Measurements from ENCODE around the gene MAPK8. TPM values are rescaled to one million over a fixed set of nuclear protein-coding genes. Genes with fewer than 3 reads are reported as not detected.

Gene MAPK8
- total RNA-seq, 1 donor from 2014 or later = 53.7 TPM

DNA sequence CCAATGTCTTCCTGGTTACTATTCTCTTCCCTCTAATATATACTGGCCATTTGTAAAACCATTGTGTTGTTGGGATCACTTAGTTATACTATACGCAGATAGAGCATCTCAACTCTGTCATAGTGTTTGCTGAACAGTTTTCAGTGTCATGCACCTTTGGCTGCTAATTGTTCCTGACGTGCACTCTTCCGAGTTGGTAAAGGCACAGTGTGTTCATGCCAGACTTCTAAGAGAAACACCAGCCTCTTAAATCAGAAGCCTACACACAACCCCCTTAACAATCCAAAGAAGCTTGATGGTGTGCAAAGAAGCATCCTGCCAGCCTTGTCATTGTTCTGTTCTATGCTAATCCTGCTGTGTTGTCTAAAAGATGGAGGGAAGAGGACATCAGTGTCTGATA is 131.1 kb downstream of the MAPK8 start:
- TF ChIP-seq, protein P1, sequence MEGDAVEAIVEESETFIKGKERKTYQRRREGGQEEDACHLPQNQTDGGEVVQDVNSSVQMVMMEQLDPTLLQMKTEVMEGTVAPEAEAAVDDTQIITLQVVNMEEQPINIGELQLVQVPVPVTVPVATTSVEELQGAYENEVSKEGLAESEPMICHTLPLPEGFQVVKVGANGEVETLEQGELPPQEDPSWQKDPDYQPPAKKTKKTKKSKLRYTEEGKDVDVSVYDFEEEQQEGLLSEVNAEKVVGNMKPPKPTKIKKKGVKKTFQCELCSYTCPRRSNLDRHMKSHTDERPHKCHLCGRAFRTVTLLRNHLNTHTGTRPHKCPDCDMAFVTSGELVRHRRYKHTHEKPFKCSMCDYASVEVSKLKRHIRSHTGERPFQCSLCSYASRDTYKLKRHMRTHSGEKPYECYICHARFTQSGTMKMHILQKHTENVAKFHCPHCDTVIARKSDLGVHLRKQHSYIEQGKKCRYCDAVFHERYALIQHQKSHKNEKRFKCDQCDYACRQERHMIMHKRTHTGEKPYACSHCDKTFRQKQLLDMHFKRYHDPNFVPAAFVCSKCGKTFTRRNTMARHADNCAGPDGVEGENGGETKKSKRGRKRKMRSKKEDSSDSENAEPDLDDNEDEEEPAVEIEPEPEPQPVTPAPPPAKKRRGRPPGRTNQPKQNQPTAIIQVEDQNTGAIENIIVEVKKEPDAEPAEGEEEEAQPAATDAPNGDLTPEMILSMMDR (IDR thresholded peaks at IDR 0.05; ENCODE audit: unreplicated experiment) = no peak
- no peak for DNase-seq (ENCODE audit: low spot score)
- no peaks in the 10 kb centered on the region for H3K9me3 Mint-ChIP-seq (ENCODE audit: unreplicated experiment)
- no peak overlapping the region for H3K27ac Mint-ChIP-seq (ENCODE audit: unreplicated experiment)
- no peak overlapping the region for H3K4me3 Mint-ChIP-seq (ENCODE audit: unreplicated experiment)
- H3K27me3 Mint-ChIP-seq (ENCODE audit: unreplicated experiment) = no peaks in the 10 kb centered on the region
- H3K36me3 Mint-ChIP-seq (ENCODE audit: low read depth, unreplicated experiment) = no peaks in the 10 kb centered on the region
- peaks cover 17% of the 10 kb centered on the region for H3K4me1 Mint-ChIP-seq (ENCODE audit: unreplicated experiment)

DNA sequence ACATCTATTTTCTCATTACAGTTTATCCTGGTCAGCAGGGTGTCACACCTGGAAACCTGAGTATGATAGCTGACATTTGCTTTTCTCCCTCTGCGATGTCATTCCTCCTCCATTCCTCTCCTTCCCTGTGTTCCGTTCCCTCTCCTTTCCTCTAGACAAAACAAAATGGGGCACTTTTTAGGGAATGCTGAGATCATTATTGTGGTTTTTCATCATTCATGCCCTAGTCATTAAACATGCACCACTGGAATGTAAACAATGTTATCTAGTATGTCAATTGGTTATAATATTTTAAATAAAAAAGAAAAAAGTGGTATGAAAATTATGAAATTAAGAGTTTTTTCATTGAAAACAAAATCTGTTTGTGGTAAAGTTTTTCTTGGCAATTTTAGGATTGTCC is 132.6 kb downstream of the MAPK8 start:
- DNase-seq (ENCODE audit: low spot score) = no peak
- peaks cover 17% of the 10 kb centered on the region for H3K4me1 Mint-ChIP-seq (ENCODE audit: unreplicated experiment)
- no peaks in the 10 kb centered on the region for H3K36me3 Mint-ChIP-seq (ENCODE audit: low read depth, unreplicated experiment)
- H3K4me3 Mint-ChIP-seq (ENCODE audit: unreplicated experiment) = no peak overlapping the region
- TF ChIP-seq, protein P1 (IDR thresholded peaks at IDR 0.05; ENCODE audit: unreplicated experiment) = no peak
- H3K9me3 Mint-ChIP-seq (ENCODE audit: unreplicated experiment) = no peaks in the 10 kb centered on the region
- H3K27me3 Mint-ChIP-seq (ENCODE audit: unreplicated experiment) = no peaks in the 10 kb centered on the region
- H3K27ac Mint-ChIP-seq (ENCODE audit: unreplicated experiment) = no peak overlapping the region

DNA sequence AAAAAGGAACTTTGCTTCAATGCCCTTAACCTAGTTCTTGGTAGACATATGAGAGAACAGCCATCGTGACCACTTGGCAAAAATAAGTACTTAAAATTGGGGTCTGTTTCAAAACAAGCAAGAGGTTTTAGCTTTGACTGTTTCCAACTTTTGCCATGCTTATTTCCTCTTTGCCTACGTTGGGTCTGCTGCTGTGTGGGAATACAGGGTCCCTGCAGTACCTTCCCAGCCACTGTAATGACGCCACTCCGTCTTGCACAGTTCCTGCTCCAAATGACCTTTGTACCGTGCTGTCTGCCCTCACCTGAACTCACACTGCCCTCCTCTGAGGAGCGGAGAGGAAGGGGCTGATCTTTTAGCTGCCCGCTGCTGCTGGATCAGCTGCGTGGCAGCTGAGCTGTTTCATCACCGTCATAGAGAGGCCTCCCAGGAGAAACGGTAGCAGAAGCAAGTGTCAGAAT is 133.1 kb downstream of the MAPK8 start:
- H3K9me3 Mint-ChIP-seq (ENCODE audit: unreplicated experiment) = no peaks in the 10 kb centered on the region
- H3K36me3 Mint-ChIP-seq (ENCODE audit: low read depth, unreplicated experiment) = no peaks in the 10 kb centered on the region
- H3K4me1 Mint-ChIP-seq (ENCODE audit: unreplicated experiment) = peaks cover 19% of the 10 kb centered on the region
- TF ChIP-seq, protein P1 (IDR thresholded peaks at IDR 0.05; ENCODE audit: unreplicated experiment) = no peak
- H3K27ac Mint-ChIP-seq (ENCODE audit: unreplicated experiment) = no peak overlapping the region
- no peak for DNase-seq (ENCODE audit: low spot score)
- H3K27me3 Mint-ChIP-seq (ENCODE audit: unreplicated experiment) = no peaks in the 10 kb centered on the region
- H3K4me3 Mint-ChIP-seq (ENCODE audit: unreplicated experiment) = no peak overlapping the region

DNA sequence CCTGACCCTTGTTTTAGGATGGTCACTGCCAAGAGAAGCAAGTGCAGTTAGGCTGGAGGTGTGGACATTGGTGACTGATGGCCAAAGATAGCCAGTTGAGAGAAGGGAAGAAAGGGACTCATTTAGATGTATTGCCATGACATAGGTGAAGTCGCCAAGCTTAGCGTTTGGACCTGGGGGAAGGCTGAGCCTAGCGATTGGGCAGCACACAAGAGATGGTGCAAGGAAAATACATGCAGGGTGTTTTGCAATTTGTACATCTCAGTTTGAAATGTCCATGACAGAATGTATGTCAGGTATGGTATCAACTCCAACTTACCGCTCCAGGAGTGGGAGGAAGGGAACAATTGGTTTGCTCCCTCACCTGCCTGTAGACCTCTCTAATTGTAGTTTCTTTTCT is 134.3 kb downstream of the MAPK8 start:
- TF ChIP-seq, protein P1 (IDR thresholded peaks at IDR 0.05; ENCODE audit: unreplicated experiment) = no peak
- Mint-ChIP-seq H3K36me3 (ENCODE audit: low read depth, unreplicated experiment) (no peaks in the 10 kb centered on the region), H3K27ac (ENCODE audit: unreplicated experiment) (no peak overlapping the region), H3K27me3 (ENCODE audit: unreplicated experiment) (no peaks in the 10 kb centered on the region), H3K9me3 (ENCODE audit: unreplicated experiment) (no peaks in the 10 kb centered on the region), H3K4me3 (ENCODE audit: unreplicated experiment) (no peak overlapping the region), H3K4me1 (ENCODE audit: unreplicated experiment) (peaks cover 20% of the 10 kb centered on the region)
- DNase-seq (ENCODE audit: low spot score) = no peak

DNA sequence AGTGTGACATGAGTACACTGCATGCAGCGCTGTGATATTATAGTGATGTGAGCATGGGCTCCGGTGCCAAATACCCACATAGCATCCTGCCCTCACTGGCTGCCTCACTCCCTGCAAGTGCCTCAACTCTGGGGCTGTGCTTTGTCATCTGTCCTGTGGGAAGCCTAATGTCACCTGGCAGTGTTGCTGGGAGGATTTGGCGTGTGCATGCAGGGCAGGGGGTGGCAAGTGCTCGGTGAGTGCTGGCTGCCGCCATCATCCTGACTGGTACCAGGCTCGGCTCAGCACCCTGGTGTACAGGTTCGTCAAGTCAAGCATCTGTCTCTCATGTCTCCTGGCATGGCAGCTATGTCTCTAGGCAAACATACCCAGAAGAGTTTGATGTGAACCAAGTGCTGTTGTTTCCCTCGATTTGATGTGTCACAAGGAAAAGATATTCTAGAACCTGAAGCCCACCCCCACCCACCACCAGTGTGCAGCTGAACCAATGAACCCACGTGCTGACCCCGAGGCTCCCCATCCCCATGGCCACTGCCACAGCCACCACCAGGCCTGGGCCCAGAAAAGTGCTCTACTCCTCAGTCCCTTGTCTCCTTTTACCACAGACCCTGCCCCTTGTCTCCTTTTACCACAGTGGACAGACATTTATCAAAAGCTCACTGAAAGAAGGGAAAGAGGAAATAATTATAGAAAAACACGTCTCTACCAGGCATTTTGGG is 135.8 kb downstream of the MAPK8 start:
- TF ChIP-seq, protein P1 (IDR thresholded peaks at IDR 0.05; ENCODE audit: unreplicated experiment) = no peak
- Mint-ChIP-seq H3K9me3 (ENCODE audit: unreplicated experiment) (no peaks in the 10 kb centered on the region), H3K27me3 (ENCODE audit: unreplicated experiment) (no peaks in the 10 kb centered on the region), H3K4me3 (ENCODE audit: unreplicated experiment) (no peak overlapping the region), H3K36me3 (ENCODE audit: low read depth, unreplicated experiment) (peaks cover 6% of the 10 kb centered on the region), H3K27ac (ENCODE audit: unreplicated experiment) (no peak overlapping the region), H3K4me1 (ENCODE audit: unreplicated experiment) (peaks cover 21% of the 10 kb centered on the region)
- no peak for DNase-seq (ENCODE audit: low spot score)

Data from endothelial cell (in vitro differentiated cells).